HG03460 (cell line): ENCODE data around the gene WDR45B.

Source experiments
- ATAC-seq: cut with Tn5 transposase; IDR thresholded peaks from one replicate; pipeline ENCODE4 v1.9.1; 2021; ENCODE audit not compliant: unreplicated experiment

WDR45B gene

DNA sequence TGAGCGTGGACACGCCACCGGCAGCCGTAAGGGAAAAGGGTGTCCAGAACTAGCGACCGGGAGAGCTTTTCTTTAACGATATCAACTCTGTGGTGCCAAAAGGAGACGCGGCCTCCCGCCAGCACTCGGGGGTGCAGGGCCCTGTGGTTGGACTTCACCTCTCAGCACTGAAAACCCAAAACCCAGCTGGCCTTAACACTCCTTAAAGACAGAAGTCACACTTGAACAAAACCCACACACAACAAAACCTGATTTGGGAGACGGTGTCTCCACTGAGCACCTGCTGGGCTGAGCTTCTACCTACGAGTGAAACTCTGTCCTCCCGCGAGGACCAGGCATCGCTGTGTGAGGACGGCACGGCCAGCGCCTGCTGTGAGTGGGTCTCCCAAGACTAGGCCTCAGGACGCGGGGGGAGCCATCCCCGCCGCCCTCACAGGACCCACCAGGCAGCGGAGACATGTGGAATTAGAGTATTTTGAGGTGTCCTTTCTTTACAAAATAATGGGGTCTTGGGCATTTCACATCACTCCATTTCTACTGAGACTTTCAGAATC is 46.7 kb downstream of the WDR45B start:
- no peak for ATAC-seq

GRCh38 chr17:82600731-82601446 is 47.4 kb downstream of the WDR45B start:
- ATAC-seq = no peak

GRCh38 chr17:82599674-82600661 is 48.3 kb downstream of the WDR45B start:
- no peak for ATAC-seq

DNA sequence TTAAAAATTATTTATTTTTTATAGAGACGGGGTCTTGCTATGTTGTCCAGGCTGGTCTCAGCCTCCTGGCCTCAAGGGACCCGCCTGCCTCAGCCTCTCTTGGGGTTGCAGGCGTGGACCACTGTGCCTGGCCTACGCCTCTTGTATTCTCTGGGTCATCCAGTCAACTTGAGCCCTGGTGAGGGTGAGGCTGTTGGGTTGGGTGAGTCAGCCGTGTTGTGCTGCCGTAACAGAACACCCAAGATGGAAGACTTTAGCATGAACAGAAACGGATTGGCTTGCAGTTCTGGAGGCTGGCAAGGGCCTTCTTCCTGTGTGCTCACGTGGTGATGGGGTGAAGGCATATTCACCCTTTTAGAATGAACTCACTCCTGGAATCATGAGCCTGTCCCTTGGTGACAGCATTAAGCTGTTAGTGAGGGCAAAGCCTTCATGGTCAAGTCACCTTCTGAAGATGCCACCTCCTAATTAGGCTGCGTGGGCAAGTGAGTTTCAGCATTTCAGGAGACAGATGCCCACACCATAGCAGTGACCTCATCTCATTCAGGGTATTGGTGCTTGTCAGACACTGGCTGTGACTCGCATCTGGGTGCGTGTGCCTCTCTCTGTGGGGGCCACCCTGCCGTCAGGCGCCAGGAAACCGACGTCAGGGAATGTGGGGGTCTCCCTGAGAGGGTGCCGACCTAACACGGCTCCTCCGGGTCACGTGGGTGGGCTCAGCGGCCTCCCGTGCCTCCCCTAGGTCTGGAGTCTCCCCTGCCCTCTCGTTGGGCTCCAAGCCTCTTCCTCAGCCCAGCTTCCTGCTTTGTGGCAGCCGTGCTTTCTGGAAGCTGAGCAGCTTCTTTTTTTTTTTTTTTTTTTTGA is 49.8 kb downstream of the WDR45B start:
- ATAC-seq = no peak

DNA sequence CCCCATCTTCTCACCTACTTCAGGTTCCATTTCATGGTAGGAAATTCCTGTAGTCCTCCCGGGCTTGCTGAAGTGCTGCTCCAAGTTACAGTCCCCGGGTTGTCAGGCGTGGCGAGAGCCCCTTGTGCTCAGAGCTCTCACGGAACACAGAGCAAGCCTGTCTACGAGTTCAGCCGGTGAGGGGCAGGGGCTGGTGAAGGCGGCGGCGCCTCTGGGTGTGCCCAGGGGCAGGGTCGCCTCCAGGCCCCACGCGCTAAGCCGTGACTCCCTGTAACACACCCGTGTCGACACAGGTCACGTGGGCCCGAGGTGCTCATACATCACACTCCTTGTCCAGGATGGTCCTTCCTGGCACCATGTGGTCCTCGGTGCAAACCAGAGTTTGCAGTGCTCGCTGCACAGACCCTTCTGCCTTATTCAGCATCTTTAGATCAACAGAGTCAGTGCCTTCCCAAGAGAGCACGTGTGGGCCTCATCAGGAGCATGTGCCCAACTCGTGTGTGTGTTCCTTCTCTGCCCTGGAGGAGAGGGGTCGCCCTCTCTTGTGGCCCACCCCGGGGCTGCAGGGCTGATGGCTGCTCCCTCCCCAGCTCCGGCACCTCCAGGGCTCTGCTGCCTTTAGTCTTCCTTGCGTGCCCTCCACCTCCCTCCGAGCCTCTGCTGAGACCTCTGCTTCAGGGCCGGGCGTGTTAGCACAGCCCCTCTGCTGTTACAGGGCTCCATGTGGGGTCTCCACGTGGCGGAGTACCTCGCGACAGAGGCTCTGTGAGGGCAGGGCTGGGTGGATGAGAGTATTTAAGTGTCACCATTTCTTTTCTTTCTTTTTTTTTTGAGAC is 51.2 kb downstream of the WDR45B start:
- ATAC-seq = no peak

- no peak for ATAC-seq
These were observed 51.9 kb downstream of the WDR45B start for GRCh38 chr17:82596296-82596695.

DNA sequence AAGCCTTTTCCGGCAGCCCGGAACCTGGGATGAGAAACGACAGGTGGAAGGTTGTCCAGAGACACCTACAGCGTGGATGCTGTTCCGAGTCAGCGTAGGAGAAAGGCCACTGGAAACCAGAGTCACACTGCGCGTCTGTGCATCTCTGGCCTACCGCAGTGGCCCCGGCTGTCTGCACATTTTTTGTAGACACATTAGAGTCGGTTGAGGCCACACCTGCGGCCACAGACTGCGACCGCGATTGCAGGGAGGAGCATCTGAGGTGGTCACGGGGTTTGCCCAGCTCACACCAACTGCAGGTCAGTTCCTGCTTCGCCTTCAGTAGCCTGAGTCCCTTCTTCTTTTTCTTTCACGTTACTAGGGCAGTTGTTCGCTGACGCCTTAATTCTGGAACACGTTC is 52.4 kb downstream of the WDR45B start:
- ATAC-seq = no peak

DNA sequence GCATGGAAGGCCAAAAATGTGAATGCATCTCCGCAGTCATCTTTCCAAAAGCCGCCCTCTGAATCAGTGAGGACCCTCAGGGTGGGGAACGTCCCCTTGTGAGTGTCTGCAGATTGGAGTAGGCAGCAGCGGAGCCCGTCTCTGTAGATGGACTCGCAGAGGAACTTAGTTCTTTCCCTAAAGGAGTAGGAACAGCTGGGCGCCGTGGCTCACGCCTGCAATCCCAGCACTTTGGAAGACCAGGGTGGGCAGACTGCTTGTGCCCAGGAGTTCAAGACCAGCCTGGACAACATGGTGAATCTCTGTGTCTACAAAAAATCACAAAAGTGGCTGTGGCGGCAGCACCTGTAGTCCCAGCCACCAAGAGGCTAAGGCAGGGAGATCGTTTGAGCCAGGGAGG is 53.7 kb downstream of the WDR45B start:
- ATAC-seq = no peak

DNA sequence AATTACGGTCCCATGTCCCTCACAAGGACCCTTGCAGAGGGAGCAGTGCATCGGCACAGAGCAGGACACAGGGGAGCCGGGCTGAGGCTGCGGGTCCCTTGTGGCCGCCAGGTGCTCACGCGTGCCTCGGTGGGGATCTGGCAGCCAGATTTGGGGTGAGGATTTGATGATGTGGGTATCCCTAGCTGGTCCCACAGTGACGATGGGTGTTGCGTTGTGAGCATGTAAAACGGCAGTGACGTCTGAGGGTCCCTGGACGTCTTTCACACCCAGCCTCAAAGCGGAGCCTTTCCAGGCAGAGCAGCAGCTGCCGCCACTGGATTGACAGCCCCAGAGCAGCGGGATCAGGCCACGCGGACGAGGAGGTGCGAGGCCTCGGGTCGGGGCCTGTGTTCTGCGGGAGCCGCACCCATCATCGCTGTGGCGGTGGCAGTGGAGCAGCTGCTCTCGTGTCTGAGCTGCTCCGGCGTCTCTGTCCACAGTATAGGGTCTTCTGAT is 54.6 kb downstream of the WDR45B start:
- no peak for ATAC-seq

- no peak for ATAC-seq
These were observed 55.3 kb downstream of the WDR45B start for GRCh38 chr17:82592767-82593589.

- ATAC-seq = no peak
These were observed 55.9 kb downstream of the WDR45B start for GRCh38 chr17:82592289-82592766.

DNA sequence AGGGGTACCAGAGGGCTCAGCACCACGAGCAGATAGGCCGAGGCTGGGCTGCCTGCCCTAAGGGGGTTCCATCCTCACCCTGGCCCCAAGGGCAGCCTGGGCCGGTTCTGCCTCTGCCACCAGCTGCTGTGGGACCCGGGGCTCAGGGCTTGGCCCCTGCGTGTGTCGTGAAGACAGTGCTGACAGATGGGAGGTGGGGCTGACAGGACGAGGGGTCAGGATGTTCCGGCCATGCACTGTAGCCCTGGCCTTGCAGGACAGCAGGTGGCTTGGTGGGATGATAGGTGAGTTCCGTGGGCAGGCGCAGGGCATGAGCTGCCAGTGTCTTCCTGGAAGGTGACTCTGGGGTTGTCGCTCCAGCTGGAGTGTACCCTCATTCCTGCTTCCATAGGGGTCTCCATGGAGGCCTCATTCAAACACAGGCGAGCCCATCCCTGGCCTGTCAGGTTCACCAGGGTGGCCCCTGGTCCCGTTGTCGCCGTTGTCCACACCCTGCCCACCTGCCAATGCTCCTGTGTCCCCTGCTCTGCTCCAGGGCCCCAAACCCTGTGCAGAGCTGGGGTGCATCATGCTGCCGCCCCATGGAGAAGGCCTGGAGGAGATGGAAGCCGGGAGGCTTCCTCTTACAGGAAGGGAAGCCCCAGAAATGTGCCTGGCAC is 57.2 kb downstream of the WDR45B start:
- no peak for ATAC-seq

- ATAC-seq = no peak
These were observed 58.0 kb downstream of the WDR45B start for GRCh38 chr17:82590216-82590615.

DNA sequence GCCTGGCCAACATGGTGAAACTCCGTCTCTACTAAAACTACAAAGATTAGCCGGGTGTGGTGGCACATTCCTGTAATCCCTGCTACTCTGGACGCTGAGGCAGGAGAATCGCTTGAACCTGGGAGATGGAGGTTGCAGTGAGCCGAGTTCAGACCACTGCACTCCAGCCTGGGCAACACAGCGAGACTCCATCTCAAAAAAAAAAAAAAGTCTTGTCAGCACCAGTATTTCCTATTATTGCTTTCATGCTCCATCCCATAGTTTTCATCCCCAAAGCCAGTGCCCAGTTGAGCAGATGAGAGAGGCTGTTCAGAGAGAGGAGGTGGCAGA is 58.4 kb downstream of the WDR45B start:
- ATAC-seq = no peak

DNA sequence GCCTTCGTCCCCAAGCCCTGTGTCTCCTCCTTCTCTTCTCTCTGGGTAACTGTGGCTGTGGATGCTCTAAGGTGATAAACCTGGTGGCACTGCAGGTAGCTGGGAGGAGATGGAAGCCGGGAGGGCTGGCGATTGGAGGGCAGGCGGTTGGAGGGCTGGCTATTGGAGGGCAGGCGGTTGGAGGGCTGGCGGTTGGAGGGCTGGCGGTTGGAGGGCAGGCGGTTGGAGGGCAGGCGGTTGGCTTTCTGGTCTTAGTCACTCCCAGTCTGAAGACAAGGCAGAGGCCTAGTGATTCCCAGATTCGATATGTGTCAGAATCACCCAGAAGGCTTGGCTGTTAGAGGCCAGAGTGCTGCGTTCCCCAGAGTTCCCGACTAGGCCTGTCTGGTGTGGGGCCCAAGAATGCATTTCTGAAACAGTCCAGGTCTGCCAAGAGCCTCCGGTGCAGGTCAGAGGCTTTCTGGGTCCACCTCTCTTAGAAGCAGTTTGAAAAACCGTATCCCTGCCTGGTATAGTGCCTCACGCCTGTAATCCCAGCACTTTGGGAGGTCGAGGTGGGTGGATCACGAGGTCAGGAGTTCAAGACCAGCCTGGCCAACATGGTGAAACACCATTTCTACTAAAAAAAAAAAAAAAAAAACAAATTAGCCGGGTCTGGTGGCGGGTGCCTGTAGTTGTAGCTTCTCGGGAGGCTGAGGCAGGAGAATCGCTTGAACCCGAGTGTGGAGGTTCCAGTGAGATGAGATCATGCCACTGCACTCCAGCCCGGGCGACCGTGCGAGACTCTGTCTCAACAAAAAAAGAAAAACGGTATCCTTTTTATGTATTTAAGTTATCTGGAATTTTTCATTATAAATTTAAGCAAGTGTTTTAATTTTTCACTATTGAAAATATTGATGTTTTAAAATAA is 59.7 kb downstream of the WDR45B start:
- ATAC-seq = no peak

- ATAC-seq = no peak
These were observed 60.8 kb downstream of the WDR45B start for GRCh38 chr17:82587234-82588086.
